GM19043 (cell line): Measurements from ENCODE around the gene ACTR2.

Experiments
- ATAC-seq: cut with Tn5 transposase; IDR thresholded peaks from one replicate; pipeline ENCODE4 v1.9.1; 2021; ENCODE audit warnings: low read depth; ENCODE audit not compliant: unreplicated experiment

The ACTR2 gene

GRCh38 chr2:65277118-65277517 lies 49.5 kb downstream of the ACTR2 start:
- ATAC-seq = no peak

GRCh38 chr2:65277791-65278483 lies 50.3 kb downstream of the ACTR2 start:
- no peak for ATAC-seq

- no peak for ATAC-seq
Measured at GRCh38 chr2:65278531-65278981, 50.9 kb downstream of the ACTR2 start.

- no peak for ATAC-seq
Measured at GRCh38 chr2:65279756-65280155, 52.1 kb downstream of the ACTR2 start.

GRCh38 chr2:65281627-65282351 lies 54.2 kb downstream of the ACTR2 start:
- no peak for ATAC-seq

- no peak for ATAC-seq
Measured at GRCh38 chr2:65282477-65283053, 54.9 kb downstream of the ACTR2 start.

GRCh38 chr2:65287364-65287763 lies 59.7 kb downstream of the ACTR2 start:
- no peak for ATAC-seq

- ATAC-seq = no peak
Measured at GRCh38 chr2:65291216-65292105, 63.8 kb downstream of the ACTR2 start.

GRCh38 chr2:65292106-65292400 lies 64.4 kb downstream of the ACTR2 start:
- no peak for ATAC-seq

- no peak for ATAC-seq
Measured at GRCh38 chr2:65292461-65293011, 64.9 kb downstream of the ACTR2 start.

- no peak for ATAC-seq
Measured at GRCh38 chr2:65293376-65293775, 65.7 kb downstream of the ACTR2 start.

- ATAC-seq = no peak
Measured at GRCh38 chr2:65294136-65294535, 66.5 kb downstream of the ACTR2 start.

- ATAC-seq = no peak
Measured at GRCh38 chr2:65294701-65295100, 67.1 kb downstream of the ACTR2 start.

GRCh38 chr2:65296971-65297370 lies 69.3 kb downstream of the ACTR2 start:
- no peak for ATAC-seq

GRCh38 chr2:65297544-65297943 lies 69.9 kb downstream of the ACTR2 start:
- ATAC-seq = no peak

GRCh38 chr2:65298089-65298488 lies 70.5 kb downstream of the ACTR2 start:
- no peak for ATAC-seq

- no peak for ATAC-seq
Measured at GRCh38 chr2:65299246-65299645, 71.6 kb downstream of the ACTR2 start.

GRCh38 chr2:65300134-65300760 lies 72.6 kb downstream of the ACTR2 start:
- ATAC-seq = no peak

- peak; percentile 89 for ATAC-seq
Measured at GRCh38 chr2:65300761-65301711, 73.4 kb downstream of the ACTR2 start.
